A673 (cell line): ENCODE measurements around the gene FLRT2. TPM values are rescaled to one million over a fixed set of nuclear protein-coding genes. Genes with fewer than 3 reads are reported as not detected.
A peak's percentile ranks its signal among the peaks of the same experiment; 100 is the strongest.

ENCODE experiments used
- BruUV-seq: library from RNA; stranded (reverse); fragments of 400-500 nt; replicated peaks from 2 replicates; lab custom pipeline; 2021; lab: Mats Ljungman, UMichigan
- CTCF ChIA-PET: fragments of 300-600 bp; sonication (Branson Sonifier 250); formaldehyde crosslinking; loops from one replicate; lab custom pipeline; 2022; ENCODE audit warnings: antibody characterized with exemption; lab: Charles Lee
- POLR2A ChIA-PET: fragments of 300-600 bp; sonication (Branson Sonifier 250); formaldehyde crosslinking; loops from one replicate; lab custom pipeline; 2022; ENCODE audit warnings: antibody characterized with exemption; ENCODE audit not compliant: low non-redundant PET; lab: Charles Lee
- DNase-seq: peaks from one replicate; pipeline ENCODE4 v3.0.0-alpha.2; 2015; ENCODE audit warnings: low spot score
- H3K27ac ChIP-seq: fragments of 200-600 bp; sonication (generic); 2 replicates; pipeline ENCODE4 v1.5.1; 2016; ENCODE audit warnings: mixed run types, low read depth, mild to moderate bottlenecking, mixed read lengths, antibody characterized with exemption, low read length; ENCODE audit not compliant: poor library complexity, severe bottlenecking
- H3K27me3 ChIP-seq: fragments of 200-600 bp; sonication (generic); replicated peaks from 2 replicates; pipeline ENCODE4 v1.6.1; 2017; ENCODE audit warnings: mixed run types, low read depth, mild to moderate bottlenecking, mixed read lengths, antibody characterized with exemption, low read length; ENCODE audit not compliant: insufficient read depth, poor library complexity
- H3K36me3 ChIP-seq: fragments of 200-600 bp; sonication (generic); 2 replicates; pipeline ENCODE4 v1.6.1; 2016; ENCODE audit warnings: mixed run types, mild to moderate bottlenecking, mixed read lengths, antibody characterized with exemption, low read length; ENCODE audit not compliant: insufficient read depth, poor library complexity, severe bottlenecking
- H3K4me1 ChIP-seq: fragments of 200-600 bp; sonication (generic); 2 replicates; pipeline ENCODE4 v1.6.1; 2017; ENCODE audit warnings: mixed run types, mild to moderate bottlenecking, mixed read lengths, antibody characterized with exemption, low read length; ENCODE audit not compliant: insufficient read depth, poor library complexity, severe bottlenecking
- H3K4me3 ChIP-seq: fragments of 200-600 bp; sonication (generic); 2 replicates; pipeline ENCODE4 v1.5.1; 2016; ENCODE audit warnings: low read depth, mixed run types, mild to moderate bottlenecking, mixed read lengths, low read length; ENCODE audit not compliant: poor library complexity, severe bottlenecking
- H3K9me3 ChIP-seq: fragments of 200-600 bp; sonication (generic); 2 replicates; pipeline ENCODE4 v1.6.1; 2016; ENCODE audit warnings: mixed run types, low read depth, mild to moderate bottlenecking, mixed read lengths, antibody characterized with exemption, low read length; ENCODE audit not compliant: poor library complexity, severe bottlenecking
- EZH2 ChIP-seq: fragments of 200-600 bp; sonication (generic); IDR thresholded peaks from 2 replicates; pipeline ENCODE4 v1.6.1; 2017; ENCODE audit warnings: borderline replicate concordance, low read depth, mild to moderate bottlenecking, mixed read lengths, antibody characterized with exemption, low read length; ENCODE audit not compliant: poor library complexity, severe bottlenecking
- intact Hi-C: fragments of 100-400 bp; cut with micrococcal nuclease; formaldehyde crosslinking; loops from one replicate; pipeline ENCODE4 v1.10.0; 2022; ENCODE audit not compliant: unreplicated experiment
- total RNA-seq: library from RNA; stranded (reverse); gene quantifications from 2 replicates; pipeline ENCODE4 v1.2.3, GENCODE V29; 2021
- TF ChIP-seq, protein P1 (sequence below): fragments of 300-800, 200-600 bp; sonication (generic); conservative IDR thresholded peaks from 2 replicates; pipeline ENCODE4 v1.5.1; 2017; ENCODE audit warnings: low read depth, mild to moderate bottlenecking, antibody characterized with exemption, low read length, moderate library complexity, mixed read lengths

FLRT2 gene
- total RNA-seq, 1 experiment from 2014 or later = 128 TPM

DNA sequence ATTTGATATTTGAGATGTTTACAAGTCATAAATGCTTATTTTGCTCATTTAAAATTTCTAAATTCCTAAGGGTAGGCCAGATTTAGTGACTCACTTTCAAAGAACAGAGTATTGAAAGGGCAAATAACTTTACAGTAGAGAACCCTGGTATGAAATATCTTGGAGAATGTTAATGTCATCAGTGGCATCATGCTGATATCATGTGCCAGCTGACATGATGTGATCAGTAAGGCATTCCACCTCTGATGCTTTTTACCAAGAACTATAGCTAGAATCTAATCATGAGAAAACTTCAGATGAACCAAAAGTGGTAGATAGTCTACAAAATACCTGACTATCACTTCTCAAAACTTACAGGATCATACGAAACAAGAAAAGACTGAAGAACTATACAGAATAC is 2.9 kb upstream of the FLRT2 start:
- Histone ChIP-seq H3K4me1 (peaks cover 19% of the 10 kb centered on the region), H3K36me3 (no peaks in the 10 kb centered on the region), H3K27ac (peak overlapping the region; percentile 90), H3K27me3 (no peaks in the 10 kb centered on the region), H3K4me3 (peak overlapping the region; percentile 77), H3K9me3 (no peaks in the 10 kb centered on the region)
- no TSS peak for BruUV-seq
- DNase-seq = peak; percentile 35
- ChIA-PET POLR2A (interaction anchor here (0.6 kb wide), 1 partner anchor 60 kb away, joined by 8 read pairs; no protein-coding TSS in a partner anchor), CTCF (no interaction called here)
- TF ChIP-seq, protein P1, sequence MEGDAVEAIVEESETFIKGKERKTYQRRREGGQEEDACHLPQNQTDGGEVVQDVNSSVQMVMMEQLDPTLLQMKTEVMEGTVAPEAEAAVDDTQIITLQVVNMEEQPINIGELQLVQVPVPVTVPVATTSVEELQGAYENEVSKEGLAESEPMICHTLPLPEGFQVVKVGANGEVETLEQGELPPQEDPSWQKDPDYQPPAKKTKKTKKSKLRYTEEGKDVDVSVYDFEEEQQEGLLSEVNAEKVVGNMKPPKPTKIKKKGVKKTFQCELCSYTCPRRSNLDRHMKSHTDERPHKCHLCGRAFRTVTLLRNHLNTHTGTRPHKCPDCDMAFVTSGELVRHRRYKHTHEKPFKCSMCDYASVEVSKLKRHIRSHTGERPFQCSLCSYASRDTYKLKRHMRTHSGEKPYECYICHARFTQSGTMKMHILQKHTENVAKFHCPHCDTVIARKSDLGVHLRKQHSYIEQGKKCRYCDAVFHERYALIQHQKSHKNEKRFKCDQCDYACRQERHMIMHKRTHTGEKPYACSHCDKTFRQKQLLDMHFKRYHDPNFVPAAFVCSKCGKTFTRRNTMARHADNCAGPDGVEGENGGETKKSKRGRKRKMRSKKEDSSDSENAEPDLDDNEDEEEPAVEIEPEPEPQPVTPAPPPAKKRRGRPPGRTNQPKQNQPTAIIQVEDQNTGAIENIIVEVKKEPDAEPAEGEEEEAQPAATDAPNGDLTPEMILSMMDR = no peak
- TF ChIP-seq EZH2 = no peak
- intact Hi-C loops = no loop called here

DNA sequence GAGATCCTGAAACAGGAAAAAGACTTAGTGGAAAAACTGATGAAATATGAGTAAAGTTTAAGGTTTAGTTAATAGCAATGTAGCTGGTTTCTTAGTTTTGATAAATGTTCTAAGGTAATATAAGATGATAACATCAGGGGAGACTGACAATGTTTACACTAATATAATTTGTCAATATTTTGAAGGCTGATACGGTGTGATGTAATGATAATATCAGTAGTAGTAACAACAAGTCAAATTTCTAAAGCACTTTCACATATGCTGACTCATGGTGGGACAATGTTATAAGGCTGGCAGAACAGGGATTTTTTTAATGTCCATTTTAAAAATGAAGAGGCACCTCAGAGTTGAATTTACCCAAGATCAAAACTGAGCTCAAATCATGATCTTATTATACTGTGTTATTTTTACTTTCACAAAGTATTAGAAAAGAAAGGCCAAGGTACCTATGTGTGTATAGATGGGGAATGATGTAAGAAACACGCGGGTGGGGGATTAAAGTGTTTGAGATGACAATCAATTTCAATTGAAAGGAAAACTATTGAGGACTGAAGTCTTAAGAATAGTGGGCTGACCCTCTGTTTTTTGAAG is 2.4 kb upstream of the FLRT2 start:
- BruUV-seq = no TSS peak
- Histone ChIP-seq H3K4me3 (peak overlapping the region; percentile 77), H3K9me3 (no peaks in the 10 kb centered on the region), H3K27ac (peak overlapping the region; percentile 90), H3K27me3 (no peaks in the 10 kb centered on the region), H3K4me1 (peaks cover 19% of the 10 kb centered on the region), H3K36me3 (no peaks in the 10 kb centered on the region)
- intact Hi-C loops = loop anchor here (1.0 to 2.0 kb wide), 3 partner anchors 207 to 713 kb away; no protein-coding TSS in a partner anchor
- TF ChIP-seq EZH2 = no peak
- TF ChIP-seq, protein P1 = no peak
- ChIA-PET POLR2A (no interaction called here), CTCF (no interaction called here)
- DNase-seq = peak; percentile 30

DNA sequence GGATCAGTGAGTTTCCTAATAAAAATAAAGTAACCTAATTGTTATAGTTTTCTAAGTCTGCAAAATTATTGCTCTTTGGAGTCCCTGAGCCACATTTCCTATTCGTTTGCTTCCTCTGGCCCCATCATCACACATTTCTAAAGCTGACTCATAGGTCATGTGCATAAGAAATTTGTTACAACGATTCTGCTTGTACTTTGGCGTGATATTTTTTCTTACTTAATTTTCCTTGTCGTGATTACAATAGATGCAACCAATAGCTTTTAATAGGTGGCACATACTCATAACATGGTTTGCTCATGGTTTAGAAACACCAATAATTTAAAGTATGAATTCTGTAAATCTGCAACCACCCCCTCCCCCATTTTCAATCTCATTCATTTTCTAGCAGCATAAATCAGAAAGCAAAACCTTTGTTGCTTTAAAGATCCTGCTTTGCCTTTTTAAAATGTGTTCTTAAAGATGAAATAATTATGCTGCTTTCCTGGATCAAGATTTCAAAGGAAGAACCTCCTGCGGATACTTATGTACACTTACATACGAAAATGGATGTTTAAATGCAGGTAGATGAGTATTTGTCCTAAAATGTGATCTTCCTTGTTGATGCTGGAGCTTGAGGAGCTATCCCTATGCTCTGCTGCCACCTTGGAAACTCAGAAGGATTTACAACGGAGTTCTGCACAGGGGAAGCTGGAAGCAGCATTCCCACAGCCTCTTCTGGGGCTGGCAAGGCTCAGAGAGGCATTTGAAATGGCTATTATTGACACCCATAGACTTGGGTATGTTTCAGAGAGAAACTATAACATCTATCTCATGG is 1.7 kb upstream of the FLRT2 start:
- DNase-seq = peak; percentile 90
- CTCF ChIA-PET = no interaction called here
- BruUV-seq = no TSS peak
- intact Hi-C loops = loop anchor here (1.0 to 2.0 kb wide), 3 partner anchors 207 to 713 kb away; no protein-coding TSS in a partner anchor
- Histone ChIP-seq H3K36me3 (no peaks in the 10 kb centered on the region), H3K9me3 (no peaks in the 10 kb centered on the region), H3K4me1 (peaks cover 19% of the 10 kb centered on the region), H3K27me3 (no peaks in the 10 kb centered on the region), H3K27ac (peak overlapping the region; percentile 90), H3K4me3 (peak overlapping the region; percentile 77)
- TF ChIP-seq EZH2 = no peak
- TF ChIP-seq, protein P1 = peak; percentile 81
- POLR2A ChIA-PET = interaction anchor here (0.7 to 1.1 kb wide), 2 partner anchors 207 to 273 kb away, joined by 3 read pairs; no protein-coding TSS in a partner anchor
